GM21717 (cell line): ENCODE measurements around the gene EIF4G1.

Experiments used
- ATAC-seq: cut with Tn5 transposase; IDR thresholded peaks from one replicate; pipeline ENCODE4 v1.9.1; 2021; ENCODE audit warnings: mild to moderate bottlenecking, moderate library complexity; ENCODE audit not compliant: unreplicated experiment

EIF4G1 gene

DNA sequence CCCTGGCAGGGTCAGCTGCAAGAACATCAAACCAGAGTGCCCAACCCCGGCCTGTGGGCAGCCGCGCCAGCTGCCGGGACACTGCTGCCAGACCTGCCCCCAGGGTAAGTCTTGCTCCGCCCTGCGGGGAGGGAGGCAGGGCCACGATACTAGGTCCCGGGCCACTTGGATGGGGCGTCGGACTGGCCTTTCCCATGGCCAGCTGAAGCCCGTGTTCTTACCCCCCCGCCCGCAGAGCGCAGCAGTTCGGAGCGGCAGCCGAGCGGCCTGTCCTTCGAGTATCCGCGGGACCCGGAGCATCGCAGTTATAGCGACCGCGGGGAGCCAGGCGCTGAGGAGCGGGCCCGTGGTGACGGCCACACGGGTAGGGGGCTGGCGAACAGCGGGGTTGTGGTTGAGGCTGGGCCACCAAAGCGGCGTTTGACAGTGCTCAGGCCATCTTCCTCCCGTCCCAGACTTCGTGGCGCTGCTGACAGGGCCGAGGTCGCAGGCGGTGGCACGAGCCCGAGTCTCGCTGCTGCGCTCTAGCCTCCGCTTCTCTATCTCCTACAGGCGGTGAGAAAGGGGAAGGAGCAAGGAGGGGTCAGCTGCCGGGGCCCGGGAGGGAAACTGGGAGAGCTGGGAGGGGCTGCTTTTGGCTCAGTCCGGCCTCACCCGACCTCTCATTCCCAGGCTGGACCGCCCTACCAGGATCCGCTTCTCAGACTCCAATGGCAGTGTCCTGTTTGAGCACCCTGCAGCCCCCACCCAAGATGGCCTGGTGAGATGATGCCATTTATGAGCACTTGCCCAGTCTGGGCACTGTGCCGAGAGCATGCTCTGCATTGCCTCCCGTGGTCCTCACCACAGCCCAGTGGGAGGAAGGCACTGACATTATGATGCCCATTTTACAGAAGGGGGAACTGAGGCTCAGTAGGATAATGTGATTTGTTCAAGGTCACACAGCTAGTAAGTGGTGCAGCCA, 67.1 kb downstream of the EIF4G1 start:
- no peak for ATAC-seq

DNA sequence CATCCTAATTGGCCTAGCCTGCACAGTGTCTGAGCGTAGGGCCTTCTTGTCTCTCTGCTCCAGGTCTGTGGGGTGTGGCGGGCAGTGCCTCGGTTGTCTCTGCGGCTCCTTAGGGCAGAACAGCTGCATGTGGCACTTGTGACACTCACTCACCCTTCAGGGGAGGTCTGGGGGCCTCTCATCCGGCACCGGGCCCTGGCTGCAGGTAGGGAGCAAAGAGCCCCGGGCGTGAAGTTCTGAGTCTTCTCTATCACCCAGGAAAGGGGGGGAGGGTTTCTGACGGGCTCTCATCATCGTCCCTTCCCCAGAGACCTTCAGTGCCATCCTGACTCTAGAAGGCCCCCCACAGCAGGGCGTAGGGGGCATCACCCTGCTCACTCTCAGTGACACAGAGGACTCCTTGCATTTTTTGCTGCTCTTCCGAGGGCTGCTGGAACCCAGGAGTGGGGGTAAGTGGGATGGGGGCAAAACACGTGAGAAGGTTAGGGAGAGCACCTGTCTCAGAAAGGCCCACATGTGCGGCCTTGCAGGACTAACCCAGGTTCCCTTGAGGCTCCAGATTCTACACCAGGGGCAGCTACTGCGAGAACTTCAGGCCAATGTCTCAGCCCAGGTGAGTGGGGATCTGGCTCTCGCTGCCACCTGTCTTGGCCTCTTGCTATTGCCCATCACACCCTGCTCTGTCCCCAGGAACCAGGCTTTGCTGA, 68.1 kb downstream of the EIF4G1 start:
- ATAC-seq = no peak

DNA sequence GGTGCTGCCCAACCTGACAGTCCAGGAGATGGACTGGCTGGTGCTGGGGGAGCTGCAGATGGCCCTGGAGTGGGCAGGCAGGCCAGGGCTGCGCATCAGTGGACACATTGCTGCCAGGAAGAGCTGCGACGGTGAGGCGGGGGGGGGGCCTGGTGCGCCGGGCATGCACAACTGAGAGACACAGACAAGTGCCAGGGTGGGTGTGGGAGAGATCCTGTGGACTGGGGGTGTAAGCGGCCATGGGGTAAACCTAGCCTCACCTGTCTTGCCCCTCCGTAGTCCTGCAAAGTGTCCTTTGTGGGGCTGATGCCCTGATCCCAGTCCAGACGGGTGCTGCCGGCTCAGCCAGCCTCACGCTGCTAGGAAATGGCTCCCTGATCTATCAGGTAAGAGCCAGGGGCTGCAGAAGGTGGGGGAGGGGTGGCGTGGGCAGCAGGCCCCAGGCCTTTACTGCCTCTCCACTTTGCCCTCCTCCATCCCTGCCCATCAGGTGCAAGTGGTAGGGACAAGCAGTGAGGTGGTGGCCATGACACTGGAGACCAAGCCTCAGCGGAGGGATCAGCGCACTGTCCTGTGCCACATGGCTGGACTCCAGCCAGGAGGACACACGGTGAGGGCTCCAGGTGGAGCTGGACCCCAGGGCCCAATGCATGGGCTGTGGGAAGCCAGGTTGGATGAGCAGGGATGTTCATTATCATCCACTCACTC, 68.8 kb downstream of the EIF4G1 start:
- no peak for ATAC-seq

DNA sequence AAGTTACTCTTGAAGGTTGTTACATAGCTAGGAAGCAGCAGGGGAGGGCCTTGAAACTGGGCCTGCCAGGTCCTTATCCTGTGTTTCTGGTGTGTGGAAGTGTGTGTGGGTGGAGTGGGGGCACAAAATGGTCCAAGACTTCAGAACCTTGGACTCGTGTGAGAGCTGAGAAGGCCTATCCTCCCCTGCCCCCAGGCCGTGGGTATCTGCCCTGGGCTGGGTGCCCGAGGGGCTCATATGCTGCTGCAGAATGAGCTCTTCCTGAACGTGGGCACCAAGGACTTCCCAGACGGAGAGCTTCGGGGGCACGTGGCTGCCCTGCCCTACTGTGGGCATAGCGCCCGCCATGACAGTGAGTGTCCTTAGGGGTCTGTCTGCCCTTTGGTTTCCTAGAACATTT, 69.9 kb downstream of the EIF4G1 start:
- ATAC-seq = no peak
